ENCODE results near the gene RPTOR.

Gene RPTOR

DNA sequence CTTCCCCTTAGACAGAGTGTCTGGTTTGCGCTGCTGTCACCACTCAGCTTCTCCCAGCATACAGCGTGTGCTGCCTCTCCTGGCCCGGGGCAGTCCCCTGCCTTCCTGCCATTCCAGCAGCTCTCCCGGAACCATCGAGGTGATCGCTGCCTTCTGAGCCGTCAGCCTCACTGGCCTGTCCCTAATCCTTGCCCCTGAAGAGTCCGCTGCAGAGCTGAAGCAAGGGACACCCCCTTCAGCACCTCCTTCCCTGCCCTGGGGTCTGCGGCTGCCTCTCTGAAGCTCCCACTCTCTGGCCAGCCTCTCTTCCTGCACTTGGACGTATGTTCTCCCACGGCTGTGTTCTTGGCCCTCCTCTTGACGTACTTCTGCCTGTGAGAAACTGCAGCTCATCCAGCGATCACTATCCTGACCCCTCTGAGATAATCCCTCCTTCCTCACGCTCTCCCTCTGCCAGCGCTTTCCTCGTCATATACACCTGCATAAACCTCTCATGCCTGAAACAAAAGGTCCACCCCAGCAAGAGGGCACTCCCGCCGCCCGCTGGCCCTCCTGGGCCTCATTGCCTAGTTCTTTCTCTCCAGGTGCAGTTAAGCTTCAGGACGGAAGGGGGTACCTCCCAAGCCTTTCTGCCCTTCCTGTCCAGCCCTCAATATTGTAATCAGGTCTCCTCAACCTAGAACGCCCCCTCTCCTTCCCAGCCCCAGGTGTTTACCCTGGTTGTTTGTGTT lies 226.4 kb downstream of the RPTOR start:
- H3K79me2 ChIP-seq: peaks cover 2% of the 10 kb centered on the region
- H3K27me3 ChIP-seq (ENCODE audit: control insufficient read depth, insufficient read depth, low read length): no peaks in the 10 kb centered on the region
- no peak overlapping the region for H2AFZ ChIP-seq
- H3K4me3 ChIP-seq (ENCODE audit: low read depth, low read length): no peak overlapping the region
- H3K9me3 ChIP-seq (ENCODE audit: control insufficient read depth, low read length): no peaks in the 10 kb centered on the region
- no peak overlapping the region for H3K27ac ChIP-seq
- H3K4me1 ChIP-seq: no peaks in the 10 kb centered on the region
- H3K9ac ChIP-seq: no peak overlapping the region
- TF ChIP-seq, protein P1, sequence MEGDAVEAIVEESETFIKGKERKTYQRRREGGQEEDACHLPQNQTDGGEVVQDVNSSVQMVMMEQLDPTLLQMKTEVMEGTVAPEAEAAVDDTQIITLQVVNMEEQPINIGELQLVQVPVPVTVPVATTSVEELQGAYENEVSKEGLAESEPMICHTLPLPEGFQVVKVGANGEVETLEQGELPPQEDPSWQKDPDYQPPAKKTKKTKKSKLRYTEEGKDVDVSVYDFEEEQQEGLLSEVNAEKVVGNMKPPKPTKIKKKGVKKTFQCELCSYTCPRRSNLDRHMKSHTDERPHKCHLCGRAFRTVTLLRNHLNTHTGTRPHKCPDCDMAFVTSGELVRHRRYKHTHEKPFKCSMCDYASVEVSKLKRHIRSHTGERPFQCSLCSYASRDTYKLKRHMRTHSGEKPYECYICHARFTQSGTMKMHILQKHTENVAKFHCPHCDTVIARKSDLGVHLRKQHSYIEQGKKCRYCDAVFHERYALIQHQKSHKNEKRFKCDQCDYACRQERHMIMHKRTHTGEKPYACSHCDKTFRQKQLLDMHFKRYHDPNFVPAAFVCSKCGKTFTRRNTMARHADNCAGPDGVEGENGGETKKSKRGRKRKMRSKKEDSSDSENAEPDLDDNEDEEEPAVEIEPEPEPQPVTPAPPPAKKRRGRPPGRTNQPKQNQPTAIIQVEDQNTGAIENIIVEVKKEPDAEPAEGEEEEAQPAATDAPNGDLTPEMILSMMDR (IDR thresholded peaks at IDR 0.05): no peak
- H3K36me3 ChIP-seq (ENCODE audit: control insufficient read depth, insufficient read depth, low read length): no peaks in the 10 kb centered on the region
- H3K4me2 ChIP-seq (ENCODE audit: low read length): no peak overlapping the region

DNA sequence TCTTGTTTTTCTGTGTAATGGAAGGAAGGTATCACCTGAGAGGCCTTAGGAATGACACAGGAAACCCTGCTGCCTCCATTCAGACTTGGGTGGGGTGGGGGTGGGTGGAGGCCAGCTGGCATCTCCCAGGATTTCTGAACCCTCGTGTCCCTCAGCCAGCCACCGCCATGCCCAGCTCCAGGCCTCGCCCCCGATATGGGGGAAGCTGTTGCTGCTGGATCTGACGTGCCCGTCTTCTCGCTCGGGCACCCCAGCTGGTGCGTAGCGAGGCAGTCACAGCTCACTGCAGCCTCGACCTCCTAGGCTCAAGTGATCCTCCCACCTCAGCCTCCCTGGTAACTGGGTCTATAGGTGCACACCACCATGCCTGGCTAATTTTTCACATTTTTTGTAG lies 227.0 kb downstream of the RPTOR start:
- H3K9ac ChIP-seq: no peak overlapping the region
- no peak overlapping the region for H2AFZ ChIP-seq
- TF ChIP-seq, protein P1 (IDR thresholded peaks at IDR 0.05): no peak
- H3K27ac ChIP-seq: no peak overlapping the region
- H3K4me2 ChIP-seq (ENCODE audit: low read length): no peak overlapping the region
- no peaks in the 10 kb centered on the region for H3K36me3 ChIP-seq (ENCODE audit: control insufficient read depth, insufficient read depth, low read length)
- H3K4me1 ChIP-seq: no peaks in the 10 kb centered on the region
- H3K27me3 ChIP-seq (ENCODE audit: control insufficient read depth, insufficient read depth, low read length): no peaks in the 10 kb centered on the region
- H3K79me2 ChIP-seq: peaks cover 2% of the 10 kb centered on the region
- no peak overlapping the region for H3K4me3 ChIP-seq (ENCODE audit: low read depth, low read length)
- no peaks in the 10 kb centered on the region for H3K9me3 ChIP-seq (ENCODE audit: control insufficient read depth, low read length)

DNA sequence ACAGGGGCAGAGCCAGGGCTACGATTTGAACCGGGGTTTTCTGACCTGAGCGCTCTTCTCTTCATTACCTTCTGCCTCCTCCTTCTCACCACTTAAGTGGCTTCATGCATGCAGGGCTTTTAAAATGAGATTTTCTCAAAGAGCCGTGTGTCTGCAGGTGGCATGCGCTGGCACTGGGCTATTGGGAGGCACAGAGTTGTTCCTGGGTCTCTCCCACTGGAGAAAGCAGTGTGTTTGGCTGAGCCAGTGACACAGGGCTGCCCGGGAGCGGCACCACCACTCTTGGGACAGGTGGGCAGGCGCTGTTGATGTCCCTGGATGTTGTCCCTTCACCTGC lies 228.2 kb downstream of the RPTOR start:
- no peak overlapping the region for H3K4me2 ChIP-seq (ENCODE audit: low read length)
- no peaks in the 10 kb centered on the region for H3K4me1 ChIP-seq
- peaks cover 4% of the 10 kb centered on the region for H3K79me2 ChIP-seq
- H3K27ac ChIP-seq: no peak overlapping the region
- no peak overlapping the region for H2AFZ ChIP-seq
- TF ChIP-seq, protein P1 (IDR thresholded peaks at IDR 0.05): no peak
- no peaks in the 10 kb centered on the region for H3K9me3 ChIP-seq (ENCODE audit: control insufficient read depth, low read length)
- no peaks in the 10 kb centered on the region for H3K27me3 ChIP-seq (ENCODE audit: control insufficient read depth, insufficient read depth, low read length)
- H3K36me3 ChIP-seq (ENCODE audit: control insufficient read depth, insufficient read depth, low read length): no peaks in the 10 kb centered on the region
- no peak overlapping the region for H3K4me3 ChIP-seq (ENCODE audit: low read depth, low read length)
- H3K9ac ChIP-seq: no peak overlapping the region

DNA sequence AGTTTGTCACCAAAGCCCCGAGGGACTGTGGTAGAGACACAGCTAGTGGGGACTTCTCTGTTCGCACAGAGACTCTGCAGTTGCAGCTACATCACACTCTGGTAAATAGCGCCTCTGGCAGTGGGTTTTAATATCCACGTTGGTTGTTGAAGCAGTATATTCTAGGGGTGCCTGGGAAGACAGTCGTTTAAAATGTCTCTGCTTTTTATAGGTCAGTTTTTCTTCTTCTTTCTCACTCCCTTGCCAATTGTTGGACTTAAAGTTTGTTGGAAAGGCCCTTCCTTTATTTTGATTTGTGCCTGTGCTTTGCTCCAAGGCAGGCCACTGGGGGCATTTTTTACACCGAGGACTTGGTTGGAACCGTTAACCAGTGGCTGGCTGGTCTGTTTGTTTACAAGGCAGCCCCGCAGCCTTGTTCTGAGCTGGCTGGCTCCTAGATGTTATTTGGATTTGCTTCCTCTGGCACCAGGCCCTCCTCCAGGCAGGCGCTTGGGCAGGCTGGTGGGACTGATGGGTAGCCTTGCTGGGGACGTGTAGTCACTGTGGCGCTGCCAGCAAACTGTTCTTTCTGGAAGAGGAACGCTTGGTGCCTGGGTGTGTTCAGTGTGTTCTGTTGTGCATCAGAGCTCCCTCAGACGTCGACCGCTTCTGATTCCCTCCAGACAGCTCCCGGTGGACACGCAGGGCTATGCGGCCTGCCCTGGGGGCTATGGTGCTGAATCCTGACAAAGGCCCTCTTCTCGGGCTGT lies 228.8 kb downstream of the RPTOR start:
- Histone ChIP-seq H3K27ac (no peak overlapping the region), H3K4me2 (ENCODE audit: low read length) (no peak overlapping the region), H3K79me2 (peaks cover 4% of the 10 kb centered on the region), H3K4me1 (no peaks in the 10 kb centered on the region), H3K36me3 (ENCODE audit: control insufficient read depth, insufficient read depth, low read length) (no peaks in the 10 kb centered on the region), H3K9me3 (ENCODE audit: control insufficient read depth, low read length) (no peaks in the 10 kb centered on the region), H3K4me3 (ENCODE audit: low read depth, low read length) (no peak overlapping the region), H3K9ac (no peak overlapping the region), H2AFZ (no peak overlapping the region), H3K27me3 (ENCODE audit: control insufficient read depth, insufficient read depth, low read length) (no peaks in the 10 kb centered on the region)
- TF ChIP-seq, protein P1 (IDR thresholded peaks at IDR 0.05): no peak

All from parathyroid adenoma (tissue), 2 donors.